Measurements from ENCODE around the gene SLC29A1. TPM values are rescaled to one million over a fixed set of nuclear protein-coding genes. Genes with fewer than 3 reads are reported as not detected.

SLC29A1 gene
- total RNA-seq, 1 donor from 2014 or later, result 24.1 TPM

- no peaks in the 10 kb centered on the region for H3K9me3 Mint-ChIP-seq (ENCODE audit: low read depth)
These were observed 6.6 kb upstream of the SLC29A1 start, which contains the start of gene MYMX for GRCh38 chr6:44216677-44217331. Gene MYMX (plus strand): TSS chr6:44216926. CDS start chr6:44217472, 546 bp downstream.

DNA sequence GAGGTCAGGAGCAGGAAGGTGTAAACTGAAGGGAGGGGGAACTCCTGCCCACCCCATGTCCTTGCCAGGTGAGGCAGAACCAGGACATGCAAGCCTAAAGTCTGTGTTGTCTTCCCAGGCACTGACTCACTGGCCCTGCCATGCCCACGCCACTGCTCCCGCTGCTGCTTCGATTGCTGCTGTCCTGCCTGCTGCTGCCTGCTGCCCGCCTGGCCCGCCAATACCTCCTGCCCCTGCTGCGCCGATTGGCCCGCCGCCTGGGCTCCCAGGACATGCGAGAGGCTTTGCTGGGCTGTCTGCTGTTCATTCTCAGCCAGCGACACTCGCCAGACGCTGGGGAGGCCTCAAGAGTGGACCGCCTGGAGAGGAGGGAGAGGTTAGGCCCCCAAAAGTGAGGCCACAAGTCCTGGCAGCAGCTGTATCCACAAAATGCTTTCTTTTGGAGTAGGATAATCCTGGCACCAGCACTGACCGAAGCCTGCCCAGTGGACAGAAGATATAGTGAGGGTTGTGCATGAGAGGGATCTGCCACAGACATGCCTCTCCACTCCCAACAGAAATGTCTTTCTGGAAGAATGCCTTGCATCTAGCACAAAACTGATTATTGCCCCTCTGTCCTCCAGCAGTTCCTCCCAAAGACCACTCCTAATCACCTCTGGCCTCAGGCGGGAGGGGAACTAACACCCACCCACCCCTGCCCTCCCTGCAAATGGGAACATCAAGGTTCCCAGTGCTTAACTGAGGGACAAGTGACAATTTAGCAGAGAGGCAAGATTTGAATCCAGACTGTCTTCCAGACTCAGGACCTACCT lies 5.9 kb upstream of the SLC29A1 start:
- H3K36me3 Mint-ChIP-seq (ENCODE audit: insufficient read depth), result no peaks in the 10 kb centered on the region
- H3K9me3 Mint-ChIP-seq (ENCODE audit: low read depth), result no peaks in the 10 kb centered on the region
- peaks cover 24% of the 10 kb centered on the region for H3K27me3 Mint-ChIP-seq
- H3K27ac Mint-ChIP-seq, result no peak overlapping the region
- no peak overlapping the region for H3K4me3 Mint-ChIP-seq (ENCODE audit: low read depth)
- no peak for DNase-seq (ENCODE audit: low spot score, unreplicated experiment)
- TF ChIP-seq, protein P1, sequence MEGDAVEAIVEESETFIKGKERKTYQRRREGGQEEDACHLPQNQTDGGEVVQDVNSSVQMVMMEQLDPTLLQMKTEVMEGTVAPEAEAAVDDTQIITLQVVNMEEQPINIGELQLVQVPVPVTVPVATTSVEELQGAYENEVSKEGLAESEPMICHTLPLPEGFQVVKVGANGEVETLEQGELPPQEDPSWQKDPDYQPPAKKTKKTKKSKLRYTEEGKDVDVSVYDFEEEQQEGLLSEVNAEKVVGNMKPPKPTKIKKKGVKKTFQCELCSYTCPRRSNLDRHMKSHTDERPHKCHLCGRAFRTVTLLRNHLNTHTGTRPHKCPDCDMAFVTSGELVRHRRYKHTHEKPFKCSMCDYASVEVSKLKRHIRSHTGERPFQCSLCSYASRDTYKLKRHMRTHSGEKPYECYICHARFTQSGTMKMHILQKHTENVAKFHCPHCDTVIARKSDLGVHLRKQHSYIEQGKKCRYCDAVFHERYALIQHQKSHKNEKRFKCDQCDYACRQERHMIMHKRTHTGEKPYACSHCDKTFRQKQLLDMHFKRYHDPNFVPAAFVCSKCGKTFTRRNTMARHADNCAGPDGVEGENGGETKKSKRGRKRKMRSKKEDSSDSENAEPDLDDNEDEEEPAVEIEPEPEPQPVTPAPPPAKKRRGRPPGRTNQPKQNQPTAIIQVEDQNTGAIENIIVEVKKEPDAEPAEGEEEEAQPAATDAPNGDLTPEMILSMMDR (IDR thresholded peaks at IDR 0.05; ENCODE audit: unreplicated experiment), result no peak
- peaks cover 17% of the 10 kb centered on the region for H3K4me1 Mint-ChIP-seq (ENCODE audit: low read depth)

More at GRCh38 chr6:44216677-44217331, 6.6 kb upstream of the SLC29A1 start, which contains the start of gene MYMX:
- Mint-ChIP-seq H3K36me3 (ENCODE audit: insufficient read depth) (no peaks in the 10 kb centered on the region), H3K4me1 (ENCODE audit: low read depth) (peaks cover 17% of the 10 kb centered on the region), H3K27me3 (peaks cover 23% of the 10 kb centered on the region), H3K4me3 (ENCODE audit: low read depth) (no peak within 1 kb of the TSS), H3K27ac (no peak within 1 kb of the TSS)
- TF ChIP-seq, protein P1 (IDR thresholded peaks at IDR 0.05; ENCODE audit: unreplicated experiment), result no peak
- no peak for DNase-seq (ENCODE audit: low spot score, unreplicated experiment)

- DNase-seq (ENCODE audit: low spot score, unreplicated experiment), result peak; percentile 59
- TF ChIP-seq, protein P1 (IDR thresholded peaks at IDR 0.05; ENCODE audit: unreplicated experiment), result no peak
- Mint-ChIP-seq H3K27ac (peak overlapping the region; percentile 79), H3K4me1 (ENCODE audit: low read depth) (peaks cover 25% of the 10 kb centered on the region), H3K4me3 (ENCODE audit: low read depth) (peak overlapping the region; percentile 70), H3K36me3 (ENCODE audit: insufficient read depth) (no peaks in the 10 kb centered on the region), H3K27me3 (peaks cover 28% of the 10 kb centered on the region), H3K9me3 (ENCODE audit: low read depth) (no peaks in the 10 kb centered on the region)
These were observed 4.2 kb upstream of the SLC29A1 start for GRCh38 chr6:44219053-44219814.

GRCh38 chr6:44219815-44220784 lies 3.3 kb upstream of the SLC29A1 start:
- peaks cover 33% of the 10 kb centered on the region for H3K4me1 Mint-ChIP-seq (ENCODE audit: low read depth)
- no peaks in the 10 kb centered on the region for H3K9me3 Mint-ChIP-seq (ENCODE audit: low read depth)
- peak overlapping the region; percentile 70 for H3K4me3 Mint-ChIP-seq (ENCODE audit: low read depth)
- no peaks in the 10 kb centered on the region for H3K36me3 Mint-ChIP-seq (ENCODE audit: insufficient read depth)
- H3K27ac Mint-ChIP-seq, result peak overlapping the region; percentile 52
- TF ChIP-seq, protein P1 (IDR thresholded peaks at IDR 0.05; ENCODE audit: unreplicated experiment), result peak; percentile 27
- no peak for DNase-seq (ENCODE audit: low spot score, unreplicated experiment)
- H3K27me3 Mint-ChIP-seq, result peaks cover 35% of the 10 kb centered on the region
